GM19328 (cell line): ENCODE results near the gene PRKCA.
A peak's percentile ranks its signal among the peaks of the same experiment; 100 is the strongest.
"Not testable (repeated sequence)": the region's sequence is repeated elsewhere in the genome, so short reads cannot be mapped to it uniquely, and the experiment has no call there.

Source experiments
- ATAC-seq: cut with Tn5 transposase; IDR thresholded peaks from one replicate; pipeline ENCODE4 v1.9.1; 2021; ENCODE audit warnings: mild to moderate bottlenecking, moderate library complexity; ENCODE audit not compliant: unreplicated experiment

The PRKCA gene

GRCh38 chr17:66432411-66432957 lies 130.1 kb downstream of the PRKCA start:
- ATAC-seq, result no peak

GRCh38 chr17:66432996-66433551 lies 130.7 kb downstream of the PRKCA start:
- ATAC-seq, result no peak

- ATAC-seq, result no peak
Observed at GRCh38 chr17:66435182-66435581, 132.8 kb downstream of the PRKCA start.

GRCh38 chr17:66436631-66437030 lies 134.2 kb downstream of the PRKCA start:
- no peak for ATAC-seq

GRCh38 chr17:66437476-66438026 lies 135.1 kb downstream of the PRKCA start:
- ATAC-seq, result no peak

- ATAC-seq, result no peak
Observed at GRCh38 chr17:66438101-66438500, 135.7 kb downstream of the PRKCA start.

GRCh38 chr17:66441101-66441661 lies 138.8 kb downstream of the PRKCA start:
- peak; percentile 83 for ATAC-seq

GRCh38 chr17:66443166-66443565 lies 140.8 kb downstream of the PRKCA start:
- ATAC-seq, result no peak

GRCh38 chr17:66443606-66444005 lies 141.2 kb downstream of the PRKCA start:
- ATAC-seq, result no peak

- ATAC-seq, result no peak
Observed at GRCh38 chr17:66444031-66444430, 141.6 kb downstream of the PRKCA start.

- no peak for ATAC-seq
Observed at GRCh38 chr17:66445229-66445628, 142.8 kb downstream of the PRKCA start.

GRCh38 chr17:66446419-66446818 lies 144.0 kb downstream of the PRKCA start:
- no peak for ATAC-seq

GRCh38 chr17:66447159-66447558 lies 144.7 kb downstream of the PRKCA start:
- ATAC-seq, result no peak

GRCh38 chr17:66448026-66448639 lies 145.7 kb downstream of the PRKCA start:
- ATAC-seq, result no peak

- ATAC-seq, result no peak
Observed at GRCh38 chr17:66449418-66449977, 147.1 kb downstream of the PRKCA start.

GRCh38 chr17:66450008-66450851 lies 147.8 kb downstream of the PRKCA start:
- no peak for ATAC-seq

GRCh38 chr17:66450852-66451158 lies 148.4 kb downstream of the PRKCA start:
- ATAC-seq, result no peak

- no peak for ATAC-seq
Observed at GRCh38 chr17:66451188-66452149, 149.1 kb downstream of the PRKCA start.

GRCh38 chr17:66455060-66455459 lies 152.6 kb downstream of the PRKCA start:
- ATAC-seq, result no peak

- not testable (repeated sequence) for ATAC-seq
Observed at GRCh38 chr17:66457499-66457898, 155.1 kb downstream of the PRKCA start.
